Colonic mucosa (tissue), 4 donors: Measurements from ENCODE around the gene OSTN. TPM values are rescaled to one million over a fixed set of nuclear protein-coding genes. Genes with fewer than 3 reads are reported as not detected.

Experiments
- DNase-seq: peaks from one replicate; pipeline ENCODE4 v3.0.0-alpha.2; 2020
- H3K27ac ChIP-seq: fragments of 200-600 bp; one replicate; pipeline ENCODE4 v1.8.0; 2021
- H3K27me3 ChIP-seq: fragments of 200-600 bp; one replicate; pipeline ENCODE4 v1.8.0; 2021
- H3K36me3 ChIP-seq: fragments of 200-600 bp; one replicate; pipeline ENCODE4 v1.8.0; 2021
- H3K4me1 ChIP-seq: fragments of 200-600 bp; one replicate; pipeline ENCODE4 v1.8.0; 2021; ENCODE audit warnings: mild to moderate bottlenecking
- H3K4me3 ChIP-seq: fragments of 200-600 bp; one replicate; pipeline ENCODE4 v1.8.0; 2021
- H3K9ac ChIP-seq, 2 donors: one replicate each; pipeline ENCODE4 v1.7.0; 2013; ENCODE audit warnings: control low read depth in 2 of 2, low read depth in 2 of 2, low read length in 2 of 2
- H3K9me3 ChIP-seq: fragments of 200-600 bp; one replicate; pipeline ENCODE4 v1.8.0; 2021
- intact Hi-C: fragments of 100-400 bp; cut with DNase I; formaldehyde crosslinking; loops from one replicate; pipeline ENCODE4 v1.14.1; 2022
- total RNA-seq, 2 donors: library from RNA; stranded (reverse); fragmentation: NEBNext Ultra II Directional in 1 of 2; extraction: Animal tissue kit (Norgen Biotek cat#: 25700) in 1 of 2; gene quantifications; one replicate each; pipeline ENCODE4 v1.2.1, GENCODE V29; 2021
- TF ChIP-seq, protein P1 (sequence below): fragments of 200-600 bp; IDR thresholded peaks from one replicate; pipeline ENCODE4 v1.8.0; 2022; ENCODE audit warnings: antibody characterized with exemption, mild to moderate bottlenecking
- donor health status: healthy.
- donor health status: DM: no; HTN: no; CAD: no.
- donor health status: DM: no; HTN: no; CAD: no.

The OSTN gene
- total RNA-seq, 2 donors from 2014 or later = not detected

DNA sequence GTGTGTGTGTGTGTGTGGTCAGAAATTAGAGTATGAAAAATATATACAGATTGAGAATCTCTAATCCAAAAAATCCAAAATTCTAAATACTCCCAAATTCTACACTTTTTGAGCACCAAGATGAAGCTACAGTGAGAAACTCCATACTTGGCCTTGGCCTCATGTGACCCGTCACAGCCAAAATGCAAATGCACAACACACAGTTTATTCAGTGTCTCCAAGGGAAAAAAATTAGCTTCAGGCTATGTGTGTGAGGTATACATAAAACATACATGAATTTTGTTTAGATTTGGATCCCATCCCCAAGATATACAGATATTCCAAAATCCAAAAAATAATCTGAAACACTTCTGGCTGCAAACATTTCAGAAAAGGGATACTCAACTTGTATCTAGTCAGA lies 33.2 kb upstream of the OSTN start:
- H3K27me3 ChIP-seq = no peaks in the 10 kb centered on the region
- TF ChIP-seq, protein P1, sequence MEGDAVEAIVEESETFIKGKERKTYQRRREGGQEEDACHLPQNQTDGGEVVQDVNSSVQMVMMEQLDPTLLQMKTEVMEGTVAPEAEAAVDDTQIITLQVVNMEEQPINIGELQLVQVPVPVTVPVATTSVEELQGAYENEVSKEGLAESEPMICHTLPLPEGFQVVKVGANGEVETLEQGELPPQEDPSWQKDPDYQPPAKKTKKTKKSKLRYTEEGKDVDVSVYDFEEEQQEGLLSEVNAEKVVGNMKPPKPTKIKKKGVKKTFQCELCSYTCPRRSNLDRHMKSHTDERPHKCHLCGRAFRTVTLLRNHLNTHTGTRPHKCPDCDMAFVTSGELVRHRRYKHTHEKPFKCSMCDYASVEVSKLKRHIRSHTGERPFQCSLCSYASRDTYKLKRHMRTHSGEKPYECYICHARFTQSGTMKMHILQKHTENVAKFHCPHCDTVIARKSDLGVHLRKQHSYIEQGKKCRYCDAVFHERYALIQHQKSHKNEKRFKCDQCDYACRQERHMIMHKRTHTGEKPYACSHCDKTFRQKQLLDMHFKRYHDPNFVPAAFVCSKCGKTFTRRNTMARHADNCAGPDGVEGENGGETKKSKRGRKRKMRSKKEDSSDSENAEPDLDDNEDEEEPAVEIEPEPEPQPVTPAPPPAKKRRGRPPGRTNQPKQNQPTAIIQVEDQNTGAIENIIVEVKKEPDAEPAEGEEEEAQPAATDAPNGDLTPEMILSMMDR = no peak
- H3K9me3 ChIP-seq = no peaks in the 10 kb centered on the region
- H3K36me3 ChIP-seq = no peaks in the 10 kb centered on the region
- no peak overlapping the region for H3K27ac ChIP-seq
- no peak overlapping the region for H3K4me3 ChIP-seq
- DNase-seq = no peak
- H3K4me1 ChIP-seq = no peaks in the 10 kb centered on the region
- no peak overlapping the region for H3K9ac ChIP-seq
- intact Hi-C loops = no loop called here

DNA sequence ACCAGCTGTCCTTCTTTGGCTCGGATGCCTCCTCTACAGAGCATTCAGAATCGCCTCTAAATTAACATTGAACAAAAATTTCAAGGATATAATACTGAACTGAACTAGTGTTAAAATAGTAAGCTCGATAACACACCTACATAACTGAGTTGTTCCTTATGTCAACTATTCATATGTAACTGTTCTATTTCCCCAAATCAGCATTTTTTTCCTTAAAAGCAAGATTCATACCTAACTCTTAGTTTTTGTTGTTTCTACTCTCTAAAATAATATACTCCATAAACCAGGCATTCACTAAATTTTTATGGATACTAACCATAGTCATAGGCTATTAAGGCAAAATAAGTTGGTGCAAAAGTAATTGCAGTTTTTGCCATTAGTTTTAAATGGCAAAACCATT lies 32.7 kb upstream of the OSTN start:
- H3K27me3 ChIP-seq = no peaks in the 10 kb centered on the region
- H3K4me1 ChIP-seq = no peaks in the 10 kb centered on the region
- no peak for DNase-seq
- no peaks in the 10 kb centered on the region for H3K9me3 ChIP-seq
- intact Hi-C loops = no loop called here
- no peak overlapping the region for H3K4me3 ChIP-seq
- H3K36me3 ChIP-seq = no peaks in the 10 kb centered on the region
- no peak overlapping the region for H3K27ac ChIP-seq
- TF ChIP-seq, protein P1 = no peak
- no peak overlapping the region for H3K9ac ChIP-seq

DNA sequence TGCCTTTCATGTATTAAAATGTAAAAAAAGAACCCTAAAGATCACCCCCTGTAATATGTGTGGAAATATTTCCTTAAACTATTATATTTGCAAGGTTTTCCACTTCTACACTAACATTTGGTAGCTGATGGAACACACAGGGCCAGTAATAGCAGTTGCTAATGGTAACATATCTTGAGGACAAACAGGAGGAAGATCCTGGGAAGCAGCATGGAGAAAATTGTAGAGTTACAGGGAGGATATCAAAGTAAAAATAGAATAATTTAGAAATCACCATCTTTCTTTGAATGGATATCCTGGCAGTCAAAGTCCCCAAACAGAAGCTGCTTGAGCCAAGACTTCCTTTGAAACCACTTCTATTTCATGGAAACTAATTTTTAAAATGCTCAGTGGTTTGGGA lies 29.5 kb upstream of the OSTN start:
- intact Hi-C loops = no loop called here
- H3K9ac ChIP-seq = no peak overlapping the region
- H3K36me3 ChIP-seq = no peaks in the 10 kb centered on the region
- no peaks in the 10 kb centered on the region for H3K27me3 ChIP-seq
- no peak overlapping the region for H3K4me3 ChIP-seq
- no peak overlapping the region for H3K27ac ChIP-seq
- TF ChIP-seq, protein P1 = no peak
- no peaks in the 10 kb centered on the region for H3K9me3 ChIP-seq
- no peak for DNase-seq
- no peaks in the 10 kb centered on the region for H3K4me1 ChIP-seq

DNA sequence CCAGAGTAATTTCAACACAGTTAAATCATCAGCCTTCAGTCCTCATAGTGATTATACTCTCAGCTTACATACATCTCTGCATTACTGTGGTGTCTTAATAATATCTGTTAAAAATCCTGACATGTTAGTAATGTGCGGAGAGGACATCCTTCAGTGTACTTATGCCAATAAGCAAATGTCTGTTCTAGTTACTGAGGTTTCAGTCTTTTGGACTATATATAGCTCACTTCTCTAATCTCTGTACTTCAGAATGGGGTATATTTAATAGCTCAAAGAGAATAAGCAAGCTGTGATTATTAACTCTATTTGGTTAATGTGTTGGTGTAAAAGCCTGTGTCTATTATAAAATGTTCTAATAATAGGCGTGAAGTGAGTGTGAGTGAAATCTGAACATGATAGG lies 28.9 kb upstream of the OSTN start:
- H3K27me3 ChIP-seq = no peaks in the 10 kb centered on the region
- no peaks in the 10 kb centered on the region for H3K36me3 ChIP-seq
- no peaks in the 10 kb centered on the region for H3K9me3 ChIP-seq
- no peak for DNase-seq
- H3K4me1 ChIP-seq = no peaks in the 10 kb centered on the region
- TF ChIP-seq, protein P1 = no peak
- no peak overlapping the region for H3K27ac ChIP-seq
- no peak overlapping the region for H3K4me3 ChIP-seq
- H3K9ac ChIP-seq = no peak overlapping the region
- intact Hi-C loops = no loop called here

DNA sequence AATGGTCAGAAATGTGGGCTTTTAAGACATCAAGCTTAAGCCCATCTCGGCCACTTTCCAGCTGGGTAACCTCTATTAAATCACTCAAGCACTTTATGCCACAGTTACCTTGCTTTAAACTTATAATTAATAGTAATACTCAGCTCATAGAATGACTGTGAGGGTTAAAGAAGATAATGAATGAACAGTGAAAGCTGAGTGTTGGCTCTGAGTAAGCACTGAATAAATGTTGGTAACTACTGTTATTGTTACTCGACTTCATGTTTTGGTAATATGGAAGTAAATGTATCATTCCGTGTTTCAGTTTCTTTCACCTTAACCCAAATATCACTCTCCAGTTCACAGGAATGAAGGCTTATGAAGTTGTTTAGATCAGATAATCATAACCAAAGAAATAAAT lies 23.9 kb upstream of the OSTN start:
- intact Hi-C loops = no loop called here
- H3K9ac ChIP-seq = no peak overlapping the region

More for the DNA sequence above, 23.9 kb upstream of the OSTN start:
- no peak overlapping the region for H3K27ac ChIP-seq
- H3K9me3 ChIP-seq = no peaks in the 10 kb centered on the region
- TF ChIP-seq, protein P1 = no peak
- H3K4me3 ChIP-seq = no peak overlapping the region
- H3K4me1 ChIP-seq = no peaks in the 10 kb centered on the region
- no peaks in the 10 kb centered on the region for H3K36me3 ChIP-seq
- DNase-seq = no peak
- H3K27me3 ChIP-seq = no peaks in the 10 kb centered on the region
